ENCODE measurements around the gene C1QTNF6.

C1QTNF6 gene

DNA sequence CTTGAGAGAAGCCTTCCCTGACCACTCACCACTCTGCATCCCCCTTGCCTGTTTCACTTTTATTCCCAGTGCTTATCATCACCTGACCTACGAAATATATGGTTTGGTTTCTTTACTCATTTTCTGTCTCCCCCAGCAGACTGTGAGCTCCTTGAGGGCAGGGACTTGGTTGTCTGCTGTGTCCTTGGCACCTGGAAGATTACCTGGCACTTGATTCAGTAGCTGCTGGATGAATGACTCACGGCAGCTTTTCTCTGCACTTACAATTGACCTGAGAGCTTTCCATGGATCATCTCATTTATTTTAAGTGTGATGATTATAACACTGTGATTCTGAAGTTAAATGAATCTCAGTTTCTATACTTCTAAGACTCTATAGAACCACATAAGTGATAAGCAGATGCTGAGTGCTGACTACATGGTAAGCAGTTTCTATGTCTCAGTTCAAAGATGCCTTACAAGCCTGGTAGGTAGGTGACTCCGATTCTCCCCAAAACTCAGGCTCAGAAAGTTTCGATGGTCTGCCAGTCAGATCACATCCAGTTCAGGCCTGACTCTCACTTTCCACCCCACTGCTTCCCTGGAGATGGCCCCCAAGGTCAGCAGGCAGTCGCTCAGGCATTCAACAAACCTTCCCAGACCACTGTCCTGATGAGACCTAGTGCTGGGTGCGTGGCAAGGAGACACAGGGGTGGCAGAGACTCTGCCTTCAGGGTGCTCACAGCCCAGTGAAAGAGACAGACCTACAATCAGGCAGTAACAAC, 50.0 kb downstream of the C1QTNF6 start:
- Histone ChIP-seq H3K27ac (ENCODE audit: low read depth, low read length) (no peak overlapping the region), H3K36me3 (ENCODE audit: control insufficient read depth in 1 of 2, insufficient read depth in 2 of 2, low read length in 2 of 2) (peaks cover 0 to 3% of the 10 kb centered on the region in 2 experiments), H3K4me2 (ENCODE audit: low read length) (no peak overlapping the region), H3K9me3 (ENCODE audit: insufficient read depth, low read depth, low read length) (no peaks in the 10 kb centered on the region), H4K12ac (ENCODE audit: low read depth, low read length) (no peak overlapping the region), H3K14ac (ENCODE audit: low read length) (no peak overlapping the region), H3K4ac (ENCODE audit: low read depth, low read length) (no peak overlapping the region), H3K23ac (ENCODE audit: low read length) (no peak overlapping the region), H2AK5ac (ENCODE audit: low read length) (no peak overlapping the region), H3K79me1 (ENCODE audit: low read length) (no peaks in the 10 kb centered on the region), H2AFZ (ENCODE audit: insufficient read depth, low read length, poor library complexity) (no peak overlapping the region), H2BK5ac (ENCODE audit: low read depth, low read length, poor library complexity) (no peak overlapping the region), H2BK120ac (ENCODE audit: insufficient read depth, low read length, poor library complexity) (no peak overlapping the region), H4K8ac (ENCODE audit: low read depth, low read length) (no peak overlapping the region), H3K4me3 (ENCODE audit: low read depth, low read length) (no peak overlapping the region), H2BK12ac (ENCODE audit: low read length) (no peak overlapping the region), H3K79me2 (ENCODE audit: control insufficient read depth, insufficient read depth, low read length, poor library complexity) (no peaks in the 10 kb centered on the region), H3K18ac (ENCODE audit: low read length) (no peak overlapping the region), H3K27me3 (ENCODE audit: insufficient read depth, low read length) (no peaks in the 10 kb centered on the region), H3K9ac (ENCODE audit: low read length) (no peak overlapping the region), H3K4me1 (ENCODE audit: control insufficient read depth in 1 of 2, insufficient read depth in 2 of 2, low read length in 2 of 2) (no peaks in the 10 kb centered on the region), H4K91ac (ENCODE audit: low read depth, low read length) (no peak overlapping the region)
- no CpG with 5 or more reads among the region's 6 CpGs for WGBS (ENCODE audit: extremely low coverage, insufficient coverage, insufficient read length)
- no peak for DNase-seq

DNA sequence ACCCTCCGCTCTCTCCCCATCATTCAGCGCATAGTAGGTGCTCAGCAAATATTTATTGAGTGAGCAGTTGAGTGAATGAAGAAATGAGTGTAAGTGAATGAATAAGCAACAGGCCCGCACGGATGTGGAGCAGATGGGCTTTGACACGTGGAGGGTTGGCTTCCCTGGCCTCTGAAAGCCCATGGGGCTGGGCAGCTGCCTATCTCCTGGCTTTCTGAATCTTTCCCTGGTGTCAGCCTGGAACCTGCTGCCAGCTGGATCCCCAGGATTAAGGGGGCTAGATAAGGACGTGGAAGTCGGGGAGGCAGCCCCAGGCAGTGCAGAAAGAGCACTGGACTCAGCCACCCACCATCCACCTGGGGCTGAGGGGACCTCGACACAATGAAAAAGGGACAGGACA, 50.9 kb downstream of the C1QTNF6 start:
- Histone ChIP-seq H4K12ac (ENCODE audit: low read depth, low read length) (no peak overlapping the region), H4K8ac (ENCODE audit: low read depth, low read length) (no peak overlapping the region), H2BK5ac (ENCODE audit: low read depth, low read length, poor library complexity) (no peak overlapping the region), H3K14ac (ENCODE audit: low read length) (no peak overlapping the region), H3K79me1 (ENCODE audit: low read length) (no peaks in the 10 kb centered on the region), H3K36me3 (ENCODE audit: control insufficient read depth in 1 of 2, insufficient read depth in 2 of 2, low read length in 2 of 2) (peaks cover 0 to 3% of the 10 kb centered on the region in 2 experiments), H3K9ac (ENCODE audit: low read length) (no peak overlapping the region), H2AK5ac (ENCODE audit: low read length) (no peak overlapping the region), H3K79me2 (ENCODE audit: control insufficient read depth, insufficient read depth, low read length, poor library complexity) (no peaks in the 10 kb centered on the region), H3K4me1 (ENCODE audit: control insufficient read depth in 1 of 2, insufficient read depth in 2 of 2, low read length in 2 of 2) (no peaks in the 10 kb centered on the region), H3K4ac (ENCODE audit: low read depth, low read length) (no peak overlapping the region), H2AFZ (ENCODE audit: insufficient read depth, low read length, poor library complexity) (no peak overlapping the region), H2BK120ac (ENCODE audit: insufficient read depth, low read length, poor library complexity) (no peak overlapping the region), H3K9me3 (ENCODE audit: insufficient read depth, low read depth, low read length) (no peaks in the 10 kb centered on the region), H3K27ac (ENCODE audit: low read depth, low read length) (no peak overlapping the region), H3K18ac (ENCODE audit: low read length) (no peak overlapping the region), H3K4me3 (ENCODE audit: low read depth, low read length) (no peak overlapping the region), H3K27me3 (ENCODE audit: insufficient read depth, low read length) (no peaks in the 10 kb centered on the region), H3K4me2 (ENCODE audit: low read length) (no peak overlapping the region), H2BK12ac (ENCODE audit: low read length) (no peak overlapping the region), H3K23ac (ENCODE audit: low read length) (no peak overlapping the region), H4K91ac (ENCODE audit: low read depth, low read length) (no peak overlapping the region)
- no peak for DNase-seq
- no CpG with 5 or more reads among the region's 8 CpGs for WGBS (ENCODE audit: extremely low coverage, insufficient coverage, insufficient read length)

DNA sequence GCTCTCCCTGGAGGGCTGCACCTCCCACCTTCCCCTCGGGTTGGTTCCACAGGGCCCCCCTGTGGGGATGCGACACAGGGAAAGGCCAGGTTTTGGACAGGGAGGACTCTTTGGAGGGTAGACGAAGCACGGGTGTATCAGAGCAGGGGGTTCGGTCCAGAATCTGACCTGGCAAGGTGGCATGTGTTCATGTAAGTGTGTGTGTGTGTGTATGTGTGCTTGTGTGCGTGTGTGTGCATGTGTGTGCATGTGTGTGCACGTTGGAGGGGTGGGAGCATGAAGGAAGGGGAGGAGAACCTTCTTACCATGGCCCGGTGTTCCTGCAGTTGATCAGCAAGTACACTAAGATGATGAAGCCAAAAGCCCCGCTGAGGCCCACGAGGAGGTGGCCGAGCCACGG, 53.0 kb downstream of the C1QTNF6 start:
- Histone ChIP-seq H2AFZ (ENCODE audit: insufficient read depth, low read length, poor library complexity) (no peak overlapping the region), H3K4me2 (ENCODE audit: low read length) (no peak overlapping the region), H3K27me3 (ENCODE audit: insufficient read depth, low read length) (no peaks in the 10 kb centered on the region), H3K18ac (ENCODE audit: low read length) (no peak overlapping the region), H4K8ac (ENCODE audit: low read depth, low read length) (no peak overlapping the region), H2BK120ac (ENCODE audit: insufficient read depth, low read length, poor library complexity) (no peak overlapping the region), H3K4ac (ENCODE audit: low read depth, low read length) (no peak overlapping the region), H3K36me3 (ENCODE audit: control insufficient read depth in 1 of 2, insufficient read depth in 2 of 2, low read length in 2 of 2) (peaks cover 0 to 3% of the 10 kb centered on the region in 2 experiments), H2BK12ac (ENCODE audit: low read length) (no peak overlapping the region), H3K79me2 (ENCODE audit: control insufficient read depth, insufficient read depth, low read length, poor library complexity) (no peaks in the 10 kb centered on the region), H3K4me1 (ENCODE audit: control insufficient read depth in 1 of 2, insufficient read depth in 2 of 2, low read length in 2 of 2) (no peaks in the 10 kb centered on the region), H2BK5ac (ENCODE audit: low read depth, low read length, poor library complexity) (no peak overlapping the region), H4K12ac (ENCODE audit: low read depth, low read length) (no peak overlapping the region), H3K14ac (ENCODE audit: low read length) (no peak overlapping the region), H3K9ac (ENCODE audit: low read length) (no peak overlapping the region), H3K9me3 (ENCODE audit: insufficient read depth, low read depth, low read length) (no peaks in the 10 kb centered on the region), H3K79me1 (ENCODE audit: low read length) (no peaks in the 10 kb centered on the region), H3K27ac (ENCODE audit: low read depth, low read length) (no peak overlapping the region), H2AK5ac (ENCODE audit: low read length) (no peak overlapping the region), H3K23ac (ENCODE audit: low read length) (no peak overlapping the region), H4K91ac (ENCODE audit: low read depth, low read length) (no peak overlapping the region), H3K4me3 (ENCODE audit: low read depth, low read length) (no peak overlapping the region)
- no CpG with 5 or more reads among the region's 12 CpGs for WGBS (ENCODE audit: extremely low coverage, insufficient coverage, insufficient read length)
- DNase-seq: no peak

DNA sequence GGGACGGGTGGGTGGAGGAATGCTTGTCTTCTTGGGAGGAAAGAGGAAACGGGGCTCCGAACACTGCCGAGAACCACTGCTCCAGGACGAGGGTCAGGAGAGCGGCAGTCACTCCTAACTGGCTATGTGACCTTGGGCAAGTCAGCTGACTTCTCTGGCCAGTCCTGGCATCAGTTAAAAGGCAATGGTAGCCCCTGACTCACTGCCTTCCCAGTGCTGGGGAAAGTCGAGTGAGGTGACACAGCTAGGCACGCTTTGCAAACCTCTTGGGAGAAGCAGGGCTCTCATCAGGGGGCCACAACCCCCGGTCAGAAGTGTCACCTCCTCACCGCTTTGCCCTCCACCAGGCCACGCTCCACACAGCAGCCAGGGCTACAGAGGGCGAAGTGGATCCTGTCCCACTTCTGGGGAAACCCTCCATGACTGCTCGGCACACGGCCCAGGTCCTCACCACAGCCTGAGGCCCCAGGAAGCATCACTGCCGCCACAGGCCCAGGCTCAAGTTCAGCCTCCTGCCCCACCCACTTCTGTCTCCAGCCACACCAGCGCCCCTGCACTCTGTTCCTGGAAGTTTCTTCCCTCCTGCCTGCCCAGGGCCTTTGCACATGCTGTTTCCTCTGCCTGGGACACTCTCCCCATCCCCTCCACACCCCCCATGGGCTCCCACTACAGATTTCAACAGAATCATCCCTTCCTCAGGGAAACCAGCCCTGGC, 54.6 kb downstream of the C1QTNF6 start:
- Histone ChIP-seq H2BK5ac (ENCODE audit: low read depth, low read length, poor library complexity) (no peak overlapping the region), H3K27me3 (ENCODE audit: insufficient read depth, low read length) (no peaks in the 10 kb centered on the region), H3K14ac (ENCODE audit: low read length) (no peak overlapping the region), H3K79me1 (ENCODE audit: low read length) (no peaks in the 10 kb centered on the region), H3K9ac (ENCODE audit: low read length) (no peak overlapping the region), H3K4me1 (ENCODE audit: control insufficient read depth in 1 of 2, insufficient read depth in 2 of 2, low read length in 2 of 2) (no peaks in the 10 kb centered on the region), H3K23ac (ENCODE audit: low read length) (no peak overlapping the region), H4K12ac (ENCODE audit: low read depth, low read length) (no peak overlapping the region), H2BK120ac (ENCODE audit: insufficient read depth, low read length, poor library complexity) (no peak overlapping the region), H4K8ac (ENCODE audit: low read depth, low read length) (no peak overlapping the region), H3K4ac (ENCODE audit: low read depth, low read length) (no peak overlapping the region), H3K36me3 (ENCODE audit: control insufficient read depth in 1 of 2, insufficient read depth in 2 of 2, low read length in 2 of 2) (peaks cover 0 to 3% of the 10 kb centered on the region in 2 experiments), H3K4me2 (ENCODE audit: low read length) (no peak overlapping the region), H3K18ac (ENCODE audit: low read length) (no peak overlapping the region), H3K27ac (ENCODE audit: low read depth, low read length) (no peak overlapping the region), H3K9me3 (ENCODE audit: insufficient read depth, low read depth, low read length) (no peaks in the 10 kb centered on the region), H2AK5ac (ENCODE audit: low read length) (no peak overlapping the region), H4K91ac (ENCODE audit: low read depth, low read length) (no peak overlapping the region), H3K79me2 (ENCODE audit: control insufficient read depth, insufficient read depth, low read length, poor library complexity) (no peaks in the 10 kb centered on the region), H2AFZ (ENCODE audit: insufficient read depth, low read length, poor library complexity) (no peak overlapping the region), H3K4me3 (ENCODE audit: low read depth, low read length) (no peak overlapping the region), H2BK12ac (ENCODE audit: low read length) (no peak overlapping the region)
- no CpG with 5 or more reads among the region's 16 CpGs for WGBS (ENCODE audit: extremely low coverage, insufficient coverage, insufficient read length)
- DNase-seq: no peak
